DOHH2 (cell line): ENCODE results near the gene PYY.
"Not testable (repeated sequence)": the region's sequence is repeated elsewhere in the genome, so short reads cannot be mapped to it uniquely, and the experiment has no call there.

ENCODE experiments used
- EZH2phosphoT487 ChIP-seq: fragments of 200-600 bp; sonication (generic); IDR thresholded peaks from 2 replicates; pipeline ENCODE4 v1.6.1; 2017; ENCODE audit warnings: borderline replicate concordance, mild to moderate bottlenecking, antibody characterized with exemption, low read length, moderate library complexity, mixed read lengths
- TF ChIP-seq, protein P1 (sequence below): fragments of 200-600 bp; sonication (generic); IDR thresholded peaks from one replicate; pipeline ENCODE4 v1.5.1; 2014; ENCODE audit warnings: antibody characterized with exemption, mild to moderate bottlenecking, low read depth, low read length; ENCODE audit not compliant: poor library complexity, severe bottlenecking

DNA sequence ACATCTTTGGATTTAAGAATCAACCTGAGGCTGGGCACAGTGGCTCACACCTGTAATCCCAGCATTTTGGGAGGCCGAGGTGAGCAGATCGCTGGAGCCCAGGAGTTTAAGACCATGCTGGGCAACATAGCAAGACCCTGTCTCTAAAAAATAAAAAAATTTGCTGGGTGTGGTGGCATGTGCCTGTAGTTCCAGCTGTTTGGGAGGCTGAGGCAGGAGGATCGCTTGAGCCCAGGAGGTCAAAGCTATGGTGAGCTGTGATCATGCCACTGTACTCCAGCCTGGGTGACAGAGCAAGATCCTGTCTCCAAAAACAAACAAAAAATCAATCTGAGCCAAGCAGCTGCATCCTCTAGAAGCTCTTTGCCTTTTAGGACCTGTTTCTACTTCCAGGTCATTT is 14.3 kb downstream of the PYY start:
- TF ChIP-seq, protein P1, sequence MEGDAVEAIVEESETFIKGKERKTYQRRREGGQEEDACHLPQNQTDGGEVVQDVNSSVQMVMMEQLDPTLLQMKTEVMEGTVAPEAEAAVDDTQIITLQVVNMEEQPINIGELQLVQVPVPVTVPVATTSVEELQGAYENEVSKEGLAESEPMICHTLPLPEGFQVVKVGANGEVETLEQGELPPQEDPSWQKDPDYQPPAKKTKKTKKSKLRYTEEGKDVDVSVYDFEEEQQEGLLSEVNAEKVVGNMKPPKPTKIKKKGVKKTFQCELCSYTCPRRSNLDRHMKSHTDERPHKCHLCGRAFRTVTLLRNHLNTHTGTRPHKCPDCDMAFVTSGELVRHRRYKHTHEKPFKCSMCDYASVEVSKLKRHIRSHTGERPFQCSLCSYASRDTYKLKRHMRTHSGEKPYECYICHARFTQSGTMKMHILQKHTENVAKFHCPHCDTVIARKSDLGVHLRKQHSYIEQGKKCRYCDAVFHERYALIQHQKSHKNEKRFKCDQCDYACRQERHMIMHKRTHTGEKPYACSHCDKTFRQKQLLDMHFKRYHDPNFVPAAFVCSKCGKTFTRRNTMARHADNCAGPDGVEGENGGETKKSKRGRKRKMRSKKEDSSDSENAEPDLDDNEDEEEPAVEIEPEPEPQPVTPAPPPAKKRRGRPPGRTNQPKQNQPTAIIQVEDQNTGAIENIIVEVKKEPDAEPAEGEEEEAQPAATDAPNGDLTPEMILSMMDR = not testable (repeated sequence)
- not testable (repeated sequence) for TF ChIP-seq EZH2phosphoT487
